CD4-positive, CD25-positive, alpha-beta regulatory T cell (primary cell): Measurements from ENCODE around the gene CCT5. TPM values are rescaled to one million over a fixed set of nuclear protein-coding genes. Genes with fewer than 3 reads are reported as not detected.
"Not testable (repeated sequence)": the region's sequence is repeated elsewhere in the genome, so short reads cannot be mapped to it uniquely, and the experiment has no call there.

Source experiments
- ATAC-seq, 2 donors: fragments of 150-1000 bp; cut with Tn5 transposase; one replicate each; pipeline ENCODE4 v1.10.0; 2021; ENCODE audit warnings: low read depth in 2 of 2, moderate number of reproducible peaks in 2 of 2, moderate library complexity in 1 of 2
- DNase-seq, 3 donors: peaks; one replicate each; pipeline versions ENCODE4 v3.0.0 to v3.0.0-alpha.2; 2012 to 2022; ENCODE audit warnings: mixed read lengths in 1 of 3
- H3K27ac ChIP-seq: one replicate; pipeline ENCODE4 v1.7.0; 2013; ENCODE audit warnings: mild to moderate bottlenecking, low read length; ENCODE audit not compliant: insufficient read depth, poor library complexity, severe bottlenecking
- H3K27me3 ChIP-seq: one replicate; pipeline ENCODE4 v1.7.0; 2013; ENCODE audit warnings: low read length; ENCODE audit not compliant: control insufficient read depth, insufficient read depth
- H3K36me3 ChIP-seq: one replicate; pipeline ENCODE4 v1.7.0; 2013; ENCODE audit warnings: mild to moderate bottlenecking, low read length, moderate library complexity; ENCODE audit not compliant: control insufficient read depth, insufficient read depth
- H3K4me1 ChIP-seq: 2 replicates; pipeline ENCODE4 v1.7.0; 2013; ENCODE audit warnings: mild to moderate bottlenecking, low read length; ENCODE audit not compliant: insufficient read depth, control insufficient read depth, poor library complexity, severe bottlenecking
- H3K4me3 ChIP-seq: one replicate; pipeline ENCODE4 v1.7.0; 2013; ENCODE audit warnings: low read depth, mild to moderate bottlenecking, low read length, moderate library complexity
- H3K9me3 ChIP-seq, 2 experiments: 1 replicate in 1 of 2; 2 replicates in 1 of 2; pipeline ENCODE4 v1.7.0; 2013; ENCODE audit warnings: low read length in 2 of 2, mild to moderate bottlenecking in 1 of 2, moderate library complexity in 1 of 2; ENCODE audit not compliant: control insufficient read depth in 2 of 2
- H3K27ac Mint-ChIP-seq, 3 donors: one replicate each; pipeline ENCODE4 v1.8.0; 2020 to 2022; ENCODE audit warnings: mild to moderate bottlenecking in 3 of 3, mixed read lengths in 3 of 3, moderate library complexity in 2 of 3
- H3K27me3 Mint-ChIP-seq: one replicate; pipeline ENCODE4 v1.8.0; 2022; ENCODE audit warnings: mild to moderate bottlenecking, mixed read lengths
- H3K36me3 Mint-ChIP-seq: one replicate; pipeline ENCODE4 v1.8.0; 2020; ENCODE audit warnings: mixed read lengths
- H3K4me1 Mint-ChIP-seq, 4 donors: one replicate each; pipeline ENCODE4 v1.8.0; 2020 to 2022; ENCODE audit warnings: mixed read lengths in 4 of 4, mild to moderate bottlenecking in 1 of 4
- H3K4me3 Mint-ChIP-seq, 4 donors: one replicate each; pipeline ENCODE4 v1.8.0; 2020 to 2022; ENCODE audit warnings: mild to moderate bottlenecking in 4 of 4, mixed read lengths in 4 of 4, moderate library complexity in 3 of 4
- H3K9me3 Mint-ChIP-seq, 7 donors: one replicate each; pipeline ENCODE4 v1.8.0; 2020 to 2022; ENCODE audit warnings: mixed read lengths in 7 of 7, mild to moderate bottlenecking in 3 of 7, moderate library complexity in 2 of 7
- polyA plus RNA-seq, 4 donors: library from polyadenylated mRNA; unstranded; fragments of 300-500 nt; fragmentation: Illumina TruSeq; gene quantifications; one replicate each; pipeline ENCODE4 v1.2.3, GENCODE V29; 2021
- total RNA-seq: library from RNA; stranded (reverse); gene quantifications from one replicate; pipeline ENCODE4 v1.2.3, GENCODE V29; 2022

Gene CCT5
- total and polyA plus RNA-seq, 5 donors from 2014 or later = 65.1 to 212 (median 204) TPM

DNA sequence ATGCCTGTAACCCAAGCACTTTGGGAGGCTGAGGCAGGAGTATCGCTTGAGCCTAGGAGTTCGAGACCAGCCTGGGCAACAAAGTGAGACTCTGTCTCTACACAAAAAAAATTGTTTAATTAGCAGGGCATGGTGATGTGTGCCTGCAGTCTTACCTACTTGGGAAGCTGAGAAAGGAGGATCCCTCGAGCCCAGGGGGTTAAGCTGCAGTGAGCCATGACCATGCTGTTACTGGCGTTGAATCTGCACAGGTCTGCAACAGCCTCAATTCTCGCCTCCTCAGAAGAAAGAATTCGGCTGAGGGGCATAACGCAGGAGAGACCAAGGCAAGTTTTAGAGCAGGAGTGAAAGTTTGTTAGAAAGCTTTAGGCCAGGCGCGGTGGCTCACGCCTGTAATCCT, 18.0 kb downstream of the CCT5 start:
- Histone ChIP-seq H3K27ac (no peak overlapping the region), H3K4me1 (no peaks in the 10 kb centered on the region), H3K4me3 (no peak overlapping the region), H3K9me3 (no peaks in the 10 kb centered on the region), H3K27me3 (no peaks in the 10 kb centered on the region), H3K36me3 (peaks cover 26% of the 10 kb centered on the region)
- Mint-ChIP-seq H3K27ac (no peak overlapping the region), H3K4me1 (peaks cover 0 to 3% (median 0%) of the 10 kb centered on the region in 4 donors), H3K27me3 (peaks cover 6% of the 10 kb centered on the region), H3K36me3 (peaks cover 15% of the 10 kb centered on the region), H3K4me3 (no peak overlapping the region), H3K9me3 (peaks cover 0 to 2% (median 0%) of the 10 kb centered on the region in 7 donors)
- ATAC-seq = no peak
- no peak for DNase-seq

- Mint-ChIP-seq H3K36me3 (no peaks in the 10 kb centered on the region), H3K9me3 (peaks cover 0 to 6% (median 0%) of the 10 kb centered on the region in 7 donors), H3K4me3 (no peak overlapping the region), H3K4me1 (peaks cover 0 to 24% (median 2%) of the 10 kb centered on the region in 4 donors), H3K27ac (no peak overlapping the region), H3K27me3 (peaks cover 9% of the 10 kb centered on the region)
- no peak for ATAC-seq
- no peaks in the 10 kb centered on the region for H3K9me3 ChIP-seq
- no peaks in the 10 kb centered on the region for H3K4me1 ChIP-seq
- no peaks in the 10 kb centered on the region for H3K27me3 ChIP-seq
- H3K36me3 ChIP-seq = no peaks in the 10 kb centered on the region
- no peak overlapping the region for H3K27ac ChIP-seq
- H3K4me3 ChIP-seq = no peak overlapping the region
- DNase-seq = no peak
Measured at GRCh38 chr5:10272053-10272874, 22.2 kb downstream of the CCT5 start.

- peaks cover 0 to 24% (median 2%) of the 10 kb centered on the region in 4 donors for H3K4me1 Mint-ChIP-seq
- not testable (repeated sequence) for H3K4me3 ChIP-seq, H3K4me3 Mint-ChIP-seq, H3K27ac ChIP-seq, H3K27ac Mint-ChIP-seq, H3K36me3 Mint-ChIP-seq, H3K9me3 Mint-ChIP-seq, H3K4me1 ChIP-seq, DNase-seq, H3K27me3 ChIP-seq, H3K9me3 ChIP-seq, ATAC-seq, H3K27me3 Mint-ChIP-seq, H3K36me3 ChIP-seq
Measured at GRCh38 chr5:10272875-10273209, 22.8 kb downstream of the CCT5 start.

DNA sequence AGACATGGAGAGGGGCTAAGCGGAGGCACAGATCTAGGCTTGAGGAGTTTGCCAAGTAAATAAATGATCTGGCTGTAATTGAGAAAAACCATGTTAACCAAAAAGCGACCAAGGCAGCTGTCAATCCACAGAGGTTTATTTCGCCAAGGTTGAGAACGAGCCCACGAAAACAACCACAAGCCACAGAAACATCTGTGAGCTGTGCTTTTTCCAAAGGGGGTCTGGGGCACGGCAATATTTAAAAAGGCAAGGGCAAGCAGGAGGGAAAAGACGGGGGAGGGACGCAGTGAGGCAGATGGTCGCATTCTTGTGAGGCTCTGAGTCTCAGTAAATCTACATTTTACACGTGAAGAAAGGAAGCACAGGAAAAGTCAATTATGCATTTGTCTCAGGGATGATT, 25.4 kb downstream of the CCT5 start:
- Histone ChIP-seq H3K4me1 (no peaks in the 10 kb centered on the region), H3K4me3 (no peak overlapping the region), H3K36me3 (no peaks in the 10 kb centered on the region), H3K9me3 (no peaks in the 10 kb centered on the region), H3K27ac (no peak overlapping the region), H3K27me3 (no peaks in the 10 kb centered on the region)
- Mint-ChIP-seq H3K4me3 (no peak overlapping the region), H3K36me3 (no peaks in the 10 kb centered on the region), H3K4me1 (peaks cover 0 to 24% (median 2%) of the 10 kb centered on the region in 4 donors), H3K27me3 (peaks cover 9% of the 10 kb centered on the region), H3K9me3 (peaks cover 0 to 5% (median 0%) of the 10 kb centered on the region in 7 donors), H3K27ac (no peak overlapping the region)
- ATAC-seq (no peak), DNase-seq (no peak)

DNA sequence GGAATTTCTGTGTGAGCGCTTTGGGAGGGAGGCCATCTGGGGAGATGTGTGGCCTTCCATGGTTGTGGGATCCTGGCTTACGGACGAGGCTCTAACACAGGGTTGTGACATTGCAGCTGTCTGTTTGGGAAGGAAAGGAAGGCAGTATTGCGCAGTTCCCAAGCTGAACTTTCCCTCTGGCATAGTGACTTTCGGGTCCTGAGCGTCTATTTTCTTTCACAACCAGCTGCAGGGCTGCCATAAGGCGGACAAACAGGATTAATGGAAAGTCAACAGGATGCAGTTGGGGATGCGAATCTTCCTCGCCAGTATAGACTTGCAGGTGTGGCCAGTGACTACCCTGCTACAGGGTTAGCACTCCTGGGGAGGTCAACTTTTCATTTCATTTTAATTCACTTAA, 25.9 kb downstream of the CCT5 start:
- H3K4me1 ChIP-seq = no peaks in the 10 kb centered on the region
- Mint-ChIP-seq H3K9me3 (peaks cover 0 to 5% (median 0%) of the 10 kb centered on the region in 7 donors), H3K36me3 (no peaks in the 10 kb centered on the region), H3K4me3 (no peak overlapping the region), H3K27ac (peak overlapping the region in 1 of 3 donors; percentile 29), H3K27me3 (peaks cover 9% of the 10 kb centered on the region), H3K4me1 (peaks cover 0 to 24% (median 2%) of the 10 kb centered on the region in 4 donors)
- no peak overlapping the region for H3K27ac ChIP-seq
- H3K36me3 ChIP-seq = no peaks in the 10 kb centered on the region
- H3K27me3 ChIP-seq = no peaks in the 10 kb centered on the region
- DNase-seq (no peak), ATAC-seq (no peak)
- H3K9me3 ChIP-seq = no peaks in the 10 kb centered on the region
- H3K4me3 ChIP-seq = no peak overlapping the region

DNA sequence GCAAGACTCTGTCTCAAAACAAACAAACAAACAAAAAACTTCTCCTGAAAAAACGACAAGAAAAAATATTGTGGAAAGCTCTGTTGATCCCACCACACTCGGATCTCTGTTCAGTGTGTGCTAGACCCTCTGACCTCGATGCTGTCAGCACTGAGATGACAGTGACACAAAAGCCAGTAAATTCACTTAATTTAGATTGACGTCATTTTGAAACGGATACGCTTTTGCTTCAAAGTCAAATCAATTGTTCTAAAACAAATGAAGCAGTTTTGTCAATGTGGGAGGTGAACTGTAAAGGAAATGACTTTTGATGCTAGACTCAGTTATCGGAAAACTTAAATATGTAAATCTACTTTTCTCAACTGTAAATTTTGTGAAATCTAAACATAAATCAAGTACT, 26.6 kb downstream of the CCT5 start:
- Mint-ChIP-seq H3K4me1 (peaks cover 0 to 24% (median 2%) of the 10 kb centered on the region in 4 donors), H3K27ac (no peak overlapping the region), H3K4me3 (no peak overlapping the region), H3K9me3 (peaks cover 0 to 5% (median 0%) of the 10 kb centered on the region in 7 donors), H3K27me3 (peaks cover 9% of the 10 kb centered on the region), H3K36me3 (no peaks in the 10 kb centered on the region)
- no peak overlapping the region for H3K4me3 ChIP-seq
- no peaks in the 10 kb centered on the region for H3K27me3 ChIP-seq
- H3K27ac ChIP-seq = no peak overlapping the region
- no peak for ATAC-seq
- no peaks in the 10 kb centered on the region for H3K9me3 ChIP-seq
- no peak for DNase-seq
- H3K4me1 ChIP-seq = no peaks in the 10 kb centered on the region
- no peaks in the 10 kb centered on the region for H3K36me3 ChIP-seq

GRCh38 chr5:10277773-10278630, 27.9 kb downstream of the CCT5 start:
- DNase-seq = no peak
- peaks cover 0 to 5% (median 0%) of the 10 kb centered on the region in 7 donors for H3K9me3 Mint-ChIP-seq
- H3K4me3 Mint-ChIP-seq = no peak overlapping the region

More at GRCh38 chr5:10277773-10278630, 27.9 kb downstream of the CCT5 start:
- Mint-ChIP-seq H3K27ac (no peak overlapping the region), H3K4me1 (peaks cover 0 to 21% (median 2%) of the 10 kb centered on the region in 4 donors), H3K27me3 (peaks cover 4% of the 10 kb centered on the region), H3K36me3 (no peaks in the 10 kb centered on the region)
- no peak for ATAC-seq
- Histone ChIP-seq H3K9me3 (no peaks in the 10 kb centered on the region), H3K4me1 (no peaks in the 10 kb centered on the region), H3K4me3 (no peak overlapping the region), H3K36me3 (no peaks in the 10 kb centered on the region), H3K27ac (no peak overlapping the region), H3K27me3 (no peaks in the 10 kb centered on the region)
